Astrocyte of the cerebellum (primary cell): ENCODE measurements around the gene RB1.

Experiments
- DNase-seq: peaks from one replicate; pipeline ENCODE4 v3.0.0-alpha.2; 2011; ENCODE audit warnings: low read depth
- H3K4me3 ChIP-seq: 2 replicates; pipeline ENCODE4 v1.5.1; 2011; ENCODE audit warnings: mild to moderate bottlenecking, low read depth, low read length, moderate library complexity
- in situ Hi-C: cut with HindIII; loops from 2 replicates; pipeline ENCODE4 v1.10.0; 2017; ENCODE audit warnings: low sequenced_read_pairs
- TF ChIP-seq, protein P1 (sequence below): IDR thresholded peaks from 2 replicates; pipeline ENCODE4 v1.5.1; 2012; ENCODE audit warnings: low read length, low read depth, moderate library complexity, mild to moderate bottlenecking; ENCODE audit errors: missing control alignments

The RB1 gene

DNA sequence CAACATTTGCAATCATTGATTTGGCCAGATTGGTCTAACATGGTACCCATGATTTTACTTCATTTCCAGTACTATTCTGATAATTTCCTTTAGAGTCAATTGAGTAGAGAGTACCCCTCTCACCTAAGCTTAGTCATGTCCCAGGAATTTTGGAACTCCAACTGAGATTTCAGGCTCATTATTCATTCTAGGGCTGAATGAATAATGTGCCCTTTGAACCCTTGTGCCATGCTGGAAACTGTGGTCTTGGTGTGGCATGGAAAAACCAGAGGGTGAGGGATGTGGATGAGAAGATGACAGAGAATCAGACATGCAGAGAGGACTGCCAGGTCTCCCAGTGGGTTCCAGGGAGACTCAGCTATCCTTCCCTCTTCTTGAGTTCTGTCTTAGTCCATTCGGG is 40.4 kb upstream of the RB1 start:
- H3K4me3 ChIP-seq, result no peak overlapping the region
- TF ChIP-seq, protein P1, sequence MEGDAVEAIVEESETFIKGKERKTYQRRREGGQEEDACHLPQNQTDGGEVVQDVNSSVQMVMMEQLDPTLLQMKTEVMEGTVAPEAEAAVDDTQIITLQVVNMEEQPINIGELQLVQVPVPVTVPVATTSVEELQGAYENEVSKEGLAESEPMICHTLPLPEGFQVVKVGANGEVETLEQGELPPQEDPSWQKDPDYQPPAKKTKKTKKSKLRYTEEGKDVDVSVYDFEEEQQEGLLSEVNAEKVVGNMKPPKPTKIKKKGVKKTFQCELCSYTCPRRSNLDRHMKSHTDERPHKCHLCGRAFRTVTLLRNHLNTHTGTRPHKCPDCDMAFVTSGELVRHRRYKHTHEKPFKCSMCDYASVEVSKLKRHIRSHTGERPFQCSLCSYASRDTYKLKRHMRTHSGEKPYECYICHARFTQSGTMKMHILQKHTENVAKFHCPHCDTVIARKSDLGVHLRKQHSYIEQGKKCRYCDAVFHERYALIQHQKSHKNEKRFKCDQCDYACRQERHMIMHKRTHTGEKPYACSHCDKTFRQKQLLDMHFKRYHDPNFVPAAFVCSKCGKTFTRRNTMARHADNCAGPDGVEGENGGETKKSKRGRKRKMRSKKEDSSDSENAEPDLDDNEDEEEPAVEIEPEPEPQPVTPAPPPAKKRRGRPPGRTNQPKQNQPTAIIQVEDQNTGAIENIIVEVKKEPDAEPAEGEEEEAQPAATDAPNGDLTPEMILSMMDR, result no peak
- DNase-seq, result no peak
- in situ Hi-C loops, result no loop called here

DNA sequence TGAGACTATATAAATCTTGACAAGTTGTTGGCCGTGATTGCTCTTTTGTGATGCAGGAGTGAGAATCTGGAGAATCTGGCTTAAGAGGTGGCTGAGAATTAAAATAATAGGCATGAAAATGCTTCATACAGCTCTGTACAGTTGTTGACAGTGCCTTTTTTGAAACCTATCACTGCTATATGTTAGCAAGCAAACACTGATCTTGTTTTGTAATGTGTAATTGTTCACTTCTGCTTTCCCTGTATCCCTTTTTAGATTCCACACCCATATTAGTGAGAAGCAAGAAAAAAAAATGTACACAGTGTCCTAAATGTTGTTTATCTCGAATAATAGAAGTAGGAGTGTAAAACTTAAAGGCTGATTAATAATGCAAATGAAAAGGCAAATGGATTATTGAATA is 39.5 kb upstream of the RB1 start:
- no peak overlapping the region for H3K4me3 ChIP-seq
- TF ChIP-seq, protein P1, result no peak
- in situ Hi-C loops, result no loop called here
- no peak for DNase-seq

DNA sequence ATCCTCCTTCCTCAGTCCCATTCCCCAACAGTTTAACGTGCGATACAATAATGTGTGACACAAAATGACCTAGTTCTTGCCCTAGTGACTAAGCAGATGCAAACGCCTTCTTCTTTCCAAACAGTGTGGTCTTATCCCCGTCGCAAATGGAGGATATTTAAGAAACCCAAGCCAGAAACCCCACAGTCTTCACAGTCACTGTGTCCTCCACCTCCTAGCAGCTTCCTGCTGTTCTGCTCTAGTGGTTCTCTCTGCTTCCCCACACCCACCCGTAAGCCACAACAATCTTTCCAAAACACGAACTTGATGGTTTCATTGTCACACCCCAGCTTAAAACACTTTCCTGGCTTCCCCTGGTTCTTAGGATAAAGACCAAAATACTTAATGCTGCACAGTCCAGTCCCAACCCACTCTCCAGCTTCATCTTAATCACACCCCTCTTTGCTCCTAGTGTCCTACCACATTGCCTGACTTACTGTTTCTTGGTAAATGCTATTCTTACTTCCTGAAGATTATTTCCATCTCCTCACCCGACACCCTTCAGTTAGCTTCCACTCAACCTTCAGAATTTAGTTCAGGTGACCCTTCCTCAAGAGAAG is 38.2 kb upstream of the RB1 start:
- TF ChIP-seq, protein P1, result no peak
- in situ Hi-C loops, result no loop called here
- DNase-seq, result no peak
- no peak overlapping the region for H3K4me3 ChIP-seq

DNA sequence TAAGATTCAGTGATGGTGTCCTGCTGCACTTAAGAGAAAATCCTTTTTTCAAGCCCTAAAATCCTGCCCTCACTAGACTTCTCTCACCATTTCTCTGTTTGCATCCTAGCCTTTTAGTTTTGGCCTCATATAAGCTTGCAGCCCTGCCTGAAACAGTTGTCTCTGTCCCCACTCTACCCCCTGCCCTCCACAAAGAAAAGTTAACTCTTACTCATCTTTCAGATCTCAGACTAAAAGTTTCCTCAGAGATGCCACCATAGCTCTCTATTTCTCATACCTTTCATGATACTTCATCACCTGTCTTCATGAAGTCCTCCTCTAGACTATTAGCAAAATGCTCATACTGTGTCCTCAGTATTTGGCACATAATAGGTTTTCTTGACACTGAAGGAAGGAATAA is 37.4 kb upstream of the RB1 start:
- in situ Hi-C loops, result no loop called here
- no peak overlapping the region for H3K4me3 ChIP-seq
- TF ChIP-seq, protein P1, result no peak
- no peak for DNase-seq

DNA sequence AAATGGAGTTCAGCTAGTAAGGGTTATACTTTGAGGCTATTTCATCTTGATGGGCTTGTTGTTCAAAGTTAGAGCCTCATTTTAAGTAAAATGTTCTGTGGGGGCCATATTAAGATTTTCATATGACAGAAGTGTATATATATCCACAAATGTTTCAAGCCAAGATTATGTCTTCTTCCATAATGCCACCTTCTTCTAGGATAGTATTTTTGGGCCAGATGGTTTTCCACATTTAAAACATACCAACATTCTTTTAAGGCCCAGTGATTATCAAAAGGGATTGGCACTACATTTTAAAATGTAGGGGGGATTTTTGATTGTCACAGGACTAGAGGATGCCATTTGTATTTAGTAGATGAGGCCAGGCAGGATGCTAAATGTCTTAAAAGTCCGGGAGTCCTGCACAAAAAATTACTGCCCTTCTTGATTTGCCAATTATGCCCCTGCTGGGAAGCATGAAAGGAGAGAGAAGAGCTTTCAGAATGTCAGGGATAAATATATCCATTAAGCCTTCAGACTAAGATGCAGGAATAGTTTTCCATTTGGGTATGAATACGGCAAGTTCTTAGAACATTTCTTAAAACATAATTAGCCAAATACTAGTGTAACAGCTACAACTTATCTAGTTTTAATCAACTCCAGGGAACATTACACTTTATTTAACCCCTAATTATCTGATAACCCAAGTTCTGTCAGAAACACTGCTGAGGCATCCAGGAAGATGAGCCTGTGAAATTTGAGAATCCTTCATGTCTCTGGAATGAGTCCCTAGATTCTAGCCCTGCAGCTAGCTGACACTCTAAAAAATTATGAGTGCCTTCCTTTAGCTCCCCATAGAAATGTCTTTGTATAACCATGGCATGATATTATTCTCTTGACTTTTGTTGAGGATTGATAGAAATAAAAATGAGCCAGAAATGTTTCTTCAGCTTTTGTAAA is 36.6 kb upstream of the RB1 start:
- H3K4me3 ChIP-seq, result no peak overlapping the region
- in situ Hi-C loops, result no loop called here
- DNase-seq, result no peak
- TF ChIP-seq, protein P1, result no peak

DNA sequence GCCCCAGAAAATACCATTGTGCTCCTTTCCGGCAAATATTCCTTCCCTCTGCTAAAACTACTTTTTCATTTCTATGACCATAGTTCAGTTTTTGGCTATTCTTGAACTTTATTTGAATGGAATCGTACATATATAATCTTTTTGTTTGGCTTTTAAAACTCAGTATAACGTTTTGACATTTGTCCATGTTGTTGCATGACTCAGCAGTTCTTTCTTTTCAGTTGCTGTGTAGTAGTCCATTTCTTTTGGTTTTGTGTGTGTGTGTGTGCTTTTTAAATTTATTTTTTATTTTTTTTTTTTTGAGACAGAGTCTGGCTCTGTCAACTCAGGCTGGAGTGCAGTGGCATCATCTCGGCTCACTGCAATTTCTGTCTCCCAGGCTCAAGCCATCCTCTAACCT is 35.5 kb upstream of the RB1 start:
- in situ Hi-C loops, result no loop called here
- H3K4me3 ChIP-seq, result no peak overlapping the region
- DNase-seq, result no peak
- TF ChIP-seq, protein P1, result no peak
